Ovary (tissue), 9 donors: ENCODE results near the gene SREBF2. TPM values are rescaled to one million over a fixed set of nuclear protein-coding genes. Genes with fewer than 3 reads are reported as not detected.

ENCODE experiments used
- DNase-seq, 5 donors: peaks; one replicate each; pipeline ENCODE4 v3.0.0-alpha.2; 2019 to 2020
- H3K27ac ChIP-seq, 2 donors: fragments of 200-600 bp; one replicate each; pipeline versions ENCODE4 v1.5.1 to v1.8.0; 2019 to 2022
- H3K27me3 ChIP-seq: fragments of 200-600 bp; one replicate; pipeline ENCODE4 v1.8.0; 2022
- H3K36me3 ChIP-seq: fragments of 200-600 bp; sonication (generic); one replicate; pipeline ENCODE4 v1.5.1; 2019
- H3K4me1 ChIP-seq: one replicate; pipeline ENCODE4 v1.8.1; 2013; ENCODE audit warnings: mild to moderate bottlenecking, moderate library complexity; ENCODE audit not compliant: insufficient read depth
- H3K4me3 ChIP-seq: fragments of 200-600 bp; sonication (generic); one replicate; pipeline ENCODE4 v1.5.1; 2017
- H3K9me3 ChIP-seq, 2 donors: fragments of 200-600 bp in 1 of 2; sonication (generic) in 1 of 2; one replicate each; pipeline versions ENCODE4 v1.5.1 to v1.8.1; 2013 to 2019; ENCODE audit warnings: mild to moderate bottlenecking in 1 of 2, moderate library complexity in 1 of 2
- EP300 ChIP-seq: sonication (generic); formaldehyde crosslinking; IDR thresholded peaks from one replicate; pipeline ENCODE4 v1.6.1; 2017; ENCODE audit warnings: antibody characterized with exemption
- POLR2A ChIP-seq: fragments of 450-650 bp; IDR thresholded peaks from one replicate; pipeline ENCODE4 v1.6.1; 2017; ENCODE audit warnings: antibody characterized with exemption, mild to moderate bottlenecking, moderate library complexity
- WGBS, 3 donors: extraction: QIAGEN DNeasy Blood & Tissue Kit in 1 of 3; methylation state at CpG; one replicate each; pipeline versions ENCODE4 v1.1.5 to v1.1.7; 2013 to 2017; 5-methylcytosine and 5-hydroxymethylcytosine counted together
- intact Hi-C, 4 donors: fragments of 100-400 bp; cut with DNase I; formaldehyde crosslinking; loops; one replicate each; pipeline versions ENCODE4 v1.11.0 to v1.15.1; 2022 to 2023
- microRNA counts: library from miRNA; unstranded; fragments of <30 nt; microRNA quantifications from one replicate; lab custom pipeline; 2016
- microRNA-seq, 3 donors: library from miRNA; unstranded; fragments of <30 nt; microRNA quantifications; one replicate each; pipeline versions ENCODE4 to v1.2.0, GENCODE V29; 2019 to 2020
- polyA plus RNA-seq, 2 donors: library from polyadenylated mRNA; stranded (reverse); fragments of 200-250 nt in 1 of 2; fragments of 350-450 nt in 1 of 2; fragmentation: Illumina TruSeq in 1 of 2; extraction: RNeasy Lipid Tissue Mini Kit (QIAGEN cat#74804) in 1 of 2; gene quantifications; one replicate each; pipeline ENCODE4 v1.2.3, GENCODE V29; 2013 to 2014
- small RNA-seq: library from RNA; depleted of rRNA; stranded (forward); fragments of <200 nt; gene quantifications from one replicate; pipeline ENCODE3, GENCODE V24; 2016
- total RNA-seq, 7 donors: library from RNA; depleted of rRNA in 2 of 7; stranded (reverse); fragments of >200 nt in 2 of 7; fragmentation: NEBNext Ultra II Directional in 3 of 7; extraction: Animal tissue kit (Norgen Biotek cat#: 25700) in 3 of 7; gene quantifications; one replicate each; pipeline versions ENCODE4 v1.1.0 to v1.2.4, GENCODE V29; 2016 to 2023
- TF ChIP-seq, protein P1 (sequence below), 3 donors: fragments of 450-650 bp in 2 of 3; fragments of 200-600 bp in 1 of 3; IDR thresholded peaks; one replicate each; pipeline versions ENCODE4 v1.5.1 to v1.8.0; 2016 to 2022; ENCODE audit warnings: antibody characterized with exemption in 3 of 3, mild to moderate bottlenecking in 1 of 3
- donor health status: DM: no; HTN: no; CAD: no; lungs with moderate emphysema.
- donor health status: DM: no; HTN: no; CAD: no.
- donor health status: Bipolar disorder and iron deficiency.
- donor health status: DM: yes; HTN: yes; CAD: no.
- donor health status: DM: no; HTN: no; CAD: no.
- donor health status: DM: yes; HTN: yes; CAD: no.

The SREBF2 gene
- total and polyA plus RNA-seq, 9 donors = 29.2 to 215 (median 74.1) TPM

DNA sequence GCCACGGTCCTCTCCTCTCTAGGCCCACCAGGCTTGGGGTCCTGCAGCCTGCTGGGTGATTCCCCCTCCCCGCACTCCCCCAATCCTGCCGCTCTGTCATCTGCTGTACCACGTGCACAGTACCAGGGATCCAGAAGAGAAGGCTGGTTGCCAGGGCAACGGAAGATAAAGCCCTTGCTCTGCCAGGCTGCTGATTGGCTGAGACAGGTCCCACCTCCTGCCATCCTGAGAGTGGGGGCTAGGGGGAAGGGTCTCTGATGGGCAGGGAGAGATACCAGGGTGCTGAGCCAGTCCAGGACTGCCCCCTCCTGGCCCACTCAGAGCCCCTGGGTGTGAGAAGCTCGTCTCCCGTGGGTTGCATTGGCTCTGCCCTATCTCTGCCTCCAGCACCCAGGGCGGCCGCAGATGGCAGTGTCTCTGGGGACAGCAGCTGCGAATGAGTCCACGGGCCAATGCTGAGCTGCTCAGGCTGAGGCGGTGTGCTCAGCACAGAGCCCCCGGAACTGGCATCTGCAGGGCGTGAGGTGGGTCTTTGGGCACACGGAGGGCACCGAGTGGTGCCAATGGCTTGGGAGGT, 119.1 kb downstream of the SREBF2 start, which contains the start of gene SMIM45:
Gene SMIM45 (plus strand): TSS at position 253 of the 577 bp plus-strand sequence.
- H3K36me3 ChIP-seq = no peaks in the 10 kb centered on the region
- no peak within 1 kb of the TSS for H3K4me3 ChIP-seq
- WGBS, 3 donors = 45 to 61% (median 60%) methylated on average over 15 to 16 of the region's 16 CpGs
- no peak within 1 kb of the TSS for H3K27ac ChIP-seq
- H3K27me3 ChIP-seq = no peaks in the 10 kb centered on the region
- DNase-seq = no peak
- H3K9me3 ChIP-seq = no peaks in the 10 kb centered on the region
- H3K4me1 ChIP-seq = no peaks in the 10 kb centered on the region
- intact Hi-C loops = no loop called here
- TF ChIP-seq POLR2A (no peak), EP300 (no peak)
- TF ChIP-seq, protein P1, sequence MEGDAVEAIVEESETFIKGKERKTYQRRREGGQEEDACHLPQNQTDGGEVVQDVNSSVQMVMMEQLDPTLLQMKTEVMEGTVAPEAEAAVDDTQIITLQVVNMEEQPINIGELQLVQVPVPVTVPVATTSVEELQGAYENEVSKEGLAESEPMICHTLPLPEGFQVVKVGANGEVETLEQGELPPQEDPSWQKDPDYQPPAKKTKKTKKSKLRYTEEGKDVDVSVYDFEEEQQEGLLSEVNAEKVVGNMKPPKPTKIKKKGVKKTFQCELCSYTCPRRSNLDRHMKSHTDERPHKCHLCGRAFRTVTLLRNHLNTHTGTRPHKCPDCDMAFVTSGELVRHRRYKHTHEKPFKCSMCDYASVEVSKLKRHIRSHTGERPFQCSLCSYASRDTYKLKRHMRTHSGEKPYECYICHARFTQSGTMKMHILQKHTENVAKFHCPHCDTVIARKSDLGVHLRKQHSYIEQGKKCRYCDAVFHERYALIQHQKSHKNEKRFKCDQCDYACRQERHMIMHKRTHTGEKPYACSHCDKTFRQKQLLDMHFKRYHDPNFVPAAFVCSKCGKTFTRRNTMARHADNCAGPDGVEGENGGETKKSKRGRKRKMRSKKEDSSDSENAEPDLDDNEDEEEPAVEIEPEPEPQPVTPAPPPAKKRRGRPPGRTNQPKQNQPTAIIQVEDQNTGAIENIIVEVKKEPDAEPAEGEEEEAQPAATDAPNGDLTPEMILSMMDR (IDR thresholded peaks at IDR 0.05) = no peak

DNA sequence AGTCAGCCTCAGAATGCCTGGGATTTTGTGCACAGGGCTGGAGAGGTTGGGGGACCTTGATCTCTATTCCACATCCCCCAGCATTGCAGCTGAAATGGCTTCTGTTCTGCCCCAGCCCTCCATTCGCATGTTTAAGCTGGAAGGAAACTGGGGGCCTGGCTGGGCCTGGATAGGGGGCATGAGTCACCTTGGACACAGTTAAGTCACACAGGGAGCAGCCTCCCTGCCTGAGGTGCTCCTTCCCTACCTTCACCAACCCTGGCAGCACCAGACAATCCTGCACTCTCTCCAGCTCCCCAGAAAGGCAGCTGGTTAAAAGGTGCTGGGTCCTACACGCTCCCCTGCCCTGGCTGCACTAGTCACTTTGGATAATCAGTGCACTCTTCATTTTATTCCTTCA, 119.8 kb downstream of the SREBF2 start:
- no peak overlapping the region for H3K27ac ChIP-seq
- no peaks in the 10 kb centered on the region for H3K27me3 ChIP-seq
- no peak for DNase-seq
- H3K4me1 ChIP-seq = peaks cover 1% of the 10 kb centered on the region
- TF ChIP-seq POLR2A = no peak
- TF ChIP-seq, protein P1 (IDR thresholded peaks at IDR 0.05) = no peak
- TF ChIP-seq EP300 = no peak
- WGBS, 3 donors = 83 to 89% (median 85%) methylated on average over 2 of the region's 2 CpGs
- intact Hi-C loops = no loop called here
- no peaks in the 10 kb centered on the region for H3K9me3 ChIP-seq
- no peaks in the 10 kb centered on the region for H3K36me3 ChIP-seq
- no peak overlapping the region for H3K4me3 ChIP-seq

MicroRNAs encoded within 50 kb of the gene (microRNA counts, 767-probe panel; counts per million panel counts)
- 1,954 counts per million, percentile 81 among the panel's probes with 10 or more counts for microRNA hsa-miR-33a-5p (lab: Ali Mortazavi, UCI)

Small RNA genes lying within 50 kb of the gene (microRNA-seq; reads per million reads assigned to microRNA genes)
- 14.7 to 513 (median 466) reads per million in 3 donors for gene MIR33A

Small RNA genes lying within 50 kb of the gene (small RNA-seq; reads per million reads assigned to genes)
- 0.50 reads per million, percentile 11 among the genes with 10 or more reads in this experiment for gene MIR33A

Other genes with a start within 250 kb of the SREBF2 start
- 10 to 100 TPM; 40.5 to 68.6 (median 55.7) TPM for gene PMM1, start 243.3 kb upstream of the SREBF2 start, total RNA-seq
- 10 to 100 TPM; 19.9 to 76.6 TPM for gene PMM1, start 243.3 kb upstream of the SREBF2 start, polyA plus RNA-seq
- 10 to 100 TPM; 15.4 to 34.5 (median 22.8) TPM for gene DESI1, start 212.1 kb upstream of the SREBF2 start, total RNA-seq
- 10 to 100 TPM; 10.8 to 26.9 TPM for gene DESI1, start 212.1 kb upstream of the SREBF2 start, polyA plus RNA-seq
- 100 to 1,000 TPM; 147 to 239 (median 200) TPM for gene XRCC6, start 211.8 kb upstream of the SREBF2 start, total RNA-seq
- 100 to 1,000 TPM; 165 to 380 TPM for gene XRCC6, start 211.8 kb upstream of the SREBF2 start, polyA plus RNA-seq
- gene SNU13, start 144.2 kb upstream of the SREBF2 start, total RNA-seq = 100 to 1,000 TPM in 6 of 7 donors, 10 to 100 TPM in 1; 88.1 to 188 (median 129) TPM
- gene SNU13, start 144.2 kb upstream of the SREBF2 start, polyA plus RNA-seq = 100 to 1,000 TPM; 117 to 131 TPM
- gene MEI1, start 133.6 kb upstream of the SREBF2 start, total RNA-seq = 1 to 10 TPM in 4 of 7 donors, under 1 TPM in 3; 0.25 to 2.1 (median 1.0) TPM
- 1 to 10 TPM; 1.1 to 2.6 TPM for gene MEI1, start 133.6 kb upstream of the SREBF2 start, polyA plus RNA-seq
- gene CCDC134, start 32.4 kb upstream of the SREBF2 start, total RNA-seq = 10 to 100 TPM in 1 of 7 donors, 1 to 10 TPM in 6; 7.9 to 13.3 (median 8.8) TPM
- gene CCDC134, start 32.4 kb upstream of the SREBF2 start, polyA plus RNA-seq = 1 to 10 TPM; 1.3 to 4.9 TPM
- gene SHISA8, start 82.0 kb downstream of the SREBF2 start, total RNA-seq = under 1 TPM in 1 of 7 donors, not detected in 6; 0.46 TPM
- gene SHISA8, start 82.0 kb downstream of the SREBF2 start, polyA plus RNA-seq = not detected
- gene TNFRSF13C, start 93.7 kb downstream of the SREBF2 start, total RNA-seq = under 1 TPM; 0.08 to 0.36 (median 0.22) TPM
- gene TNFRSF13C, start 93.7 kb downstream of the SREBF2 start, polyA plus RNA-seq = under 1 TPM; 0.05 TPM
- 1 to 10 TPM in 4 of 7 donors, under 1 TPM in 1, not detected in 2; 0.25 to 8.0 (median 1.8) TPM for gene CENPM, start 114.0 kb downstream of the SREBF2 start, total RNA-seq
- gene CENPM, start 114.0 kb downstream of the SREBF2 start, polyA plus RNA-seq = 1 to 10 TPM in 1 of 2 donors, not detected in 1; 1.0 TPM
- 1 to 10 TPM in 1 of 7 donors, under 1 TPM in 5, not detected in 1; 0.11 to 1.4 (median 0.23) TPM for gene SEPTIN3, start 136.3 kb downstream of the SREBF2 start, total RNA-seq
- gene SEPTIN3, start 136.3 kb downstream of the SREBF2 start, polyA plus RNA-seq = under 1 TPM; 0.12 to 0.78 TPM
- gene WBP2NL, start 165.7 kb downstream of the SREBF2 start, total RNA-seq = 1 to 10 TPM; 2.4 to 4.5 (median 3.0) TPM
- gene WBP2NL, start 165.7 kb downstream of the SREBF2 start, polyA plus RNA-seq = 1 to 10 TPM in 1 of 2 donors, under 1 TPM in 1; 0.48 to 1.2 TPM
- gene NAGA, start 237.7 kb downstream of the SREBF2 start, total RNA-seq = 10 to 100 TPM; 18.7 to 34.3 (median 20.3) TPM
- 10 to 100 TPM; 17.6 to 18.1 TPM for gene NAGA, start 237.7 kb downstream of the SREBF2 start, polyA plus RNA-seq
- gene PHETA2, start 241.1 kb downstream of the SREBF2 start, total RNA-seq = 10 to 100 TPM in 1 of 7 donors, 1 to 10 TPM in 6; 3.4 to 10.2 (median 7.3) TPM
- 1 to 10 TPM; 8.5 to 8.8 TPM for gene PHETA2, start 241.1 kb downstream of the SREBF2 start, polyA plus RNA-seq
- 100 to 1,000 TPM in 4 of 7 donors, 10 to 100 TPM in 3; 26.3 to 287 (median 130) TPM for gene SMDT1, start 246.6 kb downstream of the SREBF2 start, total RNA-seq
- 100 to 1,000 TPM; 112 to 211 TPM for gene SMDT1, start 246.6 kb downstream of the SREBF2 start, polyA plus RNA-seq